Esophagus muscularis mucosa (tissue), 4 donors: ENCODE results near the gene CACNG7.

Experiments
- CTCF ChIP-seq, 3 experiments: fragments of 200-600 bp in 2 of 3; fragments of 450-650 bp in 1 of 3; sonication (generic) in 2 of 3; IDR thresholded peaks; one replicate each; pipeline ENCODE4 v1.5.1; 2017 to 2019; ENCODE audit warnings: antibody characterized with exemption in 3 of 3, mild to moderate bottlenecking in 2 of 3, moderate library complexity in 1 of 3
- EP300 ChIP-seq: sonication (generic); formaldehyde crosslinking; IDR thresholded peaks from one replicate; pipeline ENCODE4 v1.6.1; 2017; ENCODE audit warnings: antibody characterized with exemption
- POLR2A ChIP-seq: fragments of 450-650 bp; IDR thresholded peaks from one replicate; pipeline ENCODE4 v1.6.1; 2017; ENCODE audit warnings: antibody characterized with exemption, moderate library complexity, mild to moderate bottlenecking, low read depth
- POLR2AphosphoS5 ChIP-seq, 2 donors: sonication (generic); formaldehyde crosslinking; IDR thresholded peaks; one replicate each; pipeline ENCODE4 v1.6.1; 2017; ENCODE audit warnings: antibody characterized with exemption in 2 of 2

- TF ChIP-seq POLR2A (no peak), CTCF (IDR thresholded peaks at IDR 0.05) (no peak), EP300 (no peak), POLR2AphosphoS5 (IDR thresholded peaks at IDR 0.05) (no peak)
These were observed 33.1 kb downstream of the CACNG7 start for GRCh38 chr19:53942001-53942786.
